Prostate gland (tissue), 2 donors: ENCODE measurements around the gene TFCP2.

Source experiments
- POLR2A ChIP-seq: fragments of 450-650 bp; IDR thresholded peaks from one replicate; pipeline ENCODE4 v1.6.1; 2016; ENCODE audit warnings: antibody characterized with exemption, mild to moderate bottlenecking
- POLR2AphosphoS5 ChIP-seq: sonication (generic); formaldehyde crosslinking; IDR thresholded peaks from one replicate; pipeline ENCODE4 v1.6.1; 2017; ENCODE audit warnings: antibody characterized with exemption
- TF ChIP-seq, protein P1 (sequence below), 4 experiments: fragments of 200-600 bp in 2 of 4; fragments of 450-650 bp in 2 of 4; sonication (generic) in 2 of 4; IDR thresholded peaks; 1 replicate in 3 of 4; 2 replicates in 1 of 4; pipeline ENCODE4 v1.5.1; 2016 to 2019; ENCODE audit warnings: antibody characterized with exemption in 4 of 4, mild to moderate bottlenecking in 2 of 4, moderate library complexity in 2 of 4

DNA sequence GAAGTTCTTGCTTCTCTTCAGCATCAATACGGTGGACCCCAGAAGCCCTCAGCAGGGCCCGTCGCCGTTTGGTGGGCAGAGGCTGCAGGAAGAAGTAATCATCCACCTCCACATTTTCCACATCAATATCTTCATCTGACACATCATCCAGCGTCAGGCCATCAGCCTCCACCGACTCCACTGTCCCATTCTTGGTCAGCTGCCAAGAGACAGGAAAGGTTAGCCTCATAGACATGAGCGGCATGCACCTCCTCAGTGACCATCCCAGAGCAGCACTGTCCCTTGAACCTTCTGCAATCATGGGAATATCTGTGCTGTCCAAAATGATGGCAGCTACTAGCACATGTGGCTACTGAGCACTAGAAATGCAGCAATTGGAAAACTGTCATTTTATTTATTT lies 105.2 kb downstream of the TFCP2 start:
- TF ChIP-seq, protein P1, sequence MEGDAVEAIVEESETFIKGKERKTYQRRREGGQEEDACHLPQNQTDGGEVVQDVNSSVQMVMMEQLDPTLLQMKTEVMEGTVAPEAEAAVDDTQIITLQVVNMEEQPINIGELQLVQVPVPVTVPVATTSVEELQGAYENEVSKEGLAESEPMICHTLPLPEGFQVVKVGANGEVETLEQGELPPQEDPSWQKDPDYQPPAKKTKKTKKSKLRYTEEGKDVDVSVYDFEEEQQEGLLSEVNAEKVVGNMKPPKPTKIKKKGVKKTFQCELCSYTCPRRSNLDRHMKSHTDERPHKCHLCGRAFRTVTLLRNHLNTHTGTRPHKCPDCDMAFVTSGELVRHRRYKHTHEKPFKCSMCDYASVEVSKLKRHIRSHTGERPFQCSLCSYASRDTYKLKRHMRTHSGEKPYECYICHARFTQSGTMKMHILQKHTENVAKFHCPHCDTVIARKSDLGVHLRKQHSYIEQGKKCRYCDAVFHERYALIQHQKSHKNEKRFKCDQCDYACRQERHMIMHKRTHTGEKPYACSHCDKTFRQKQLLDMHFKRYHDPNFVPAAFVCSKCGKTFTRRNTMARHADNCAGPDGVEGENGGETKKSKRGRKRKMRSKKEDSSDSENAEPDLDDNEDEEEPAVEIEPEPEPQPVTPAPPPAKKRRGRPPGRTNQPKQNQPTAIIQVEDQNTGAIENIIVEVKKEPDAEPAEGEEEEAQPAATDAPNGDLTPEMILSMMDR (IDR thresholded peaks at IDR 0.05): no peak
- TF ChIP-seq POLR2A (no peak), POLR2AphosphoS5 (no peak)
